IMR-90 (cell line): Measurements from ENCODE around the gene ZMIZ1.

ENCODE experiments used
- CEBPB ChIP-seq: IDR thresholded peaks from 2 replicates; pipeline ENCODE4 v1.6.1; 2012; ENCODE audit warnings: low read depth, low read length, improper control_type of control experiment
- CHD1 ChIP-seq: IDR thresholded peaks from 2 replicates; pipeline ENCODE4 v1.6.1; 2012; ENCODE audit warnings: low read depth, low read length, improper control_type of control experiment
- CTCF ChIP-seq: conservative IDR thresholded peaks from 2 replicates; pipeline ENCODE4 v1.5.1; 2012; ENCODE audit warnings: mild to moderate bottlenecking, low read depth, low read length, improper control_type of control experiment
- ELK1 ChIP-seq: fragments of 150-350 bp; IDR thresholded peaks from 2 replicates; pipeline ENCODE4 v1.6.1; 2016; ENCODE audit warnings: low read depth, mild to moderate bottlenecking, low read length, moderate library complexity, borderline replicate concordance
- MAZ ChIP-seq: IDR thresholded peaks from 2 replicates; pipeline ENCODE4 v1.6.1; 2012; ENCODE audit warnings: low read depth, mild to moderate bottlenecking, low read length, improper control_type of control experiment, moderate library complexity, borderline replicate concordance
- MXI1 ChIP-seq: IDR thresholded peaks from 2 replicates; pipeline ENCODE4 v1.6.1; 2012; ENCODE audit warnings: low read depth, mild to moderate bottlenecking, low read length, moderate library complexity, borderline replicate concordance
- NFE2L2 ChIP-seq: fragments of 150-350 bp; IDR thresholded peaks from 2 replicates; pipeline ENCODE4 v1.6.1; 2016; ENCODE audit warnings: low read depth, mild to moderate bottlenecking, low read length
- POLR2A ChIP-seq: IDR thresholded peaks from 2 replicates; pipeline ENCODE4 v1.6.1; 2012; ENCODE audit warnings: mild to moderate bottlenecking, low read depth, low read length
- RAD21 ChIP-seq: IDR thresholded peaks from 2 replicates; pipeline ENCODE4 v1.6.1; 2012; ENCODE audit warnings: low read length, improper control_type of control experiment
- SMC3 ChIP-seq: fragments of 150-350 bp; IDR thresholded peaks from 2 replicates; pipeline ENCODE4 v1.6.1; 2016; ENCODE audit warnings: low read depth, mild to moderate bottlenecking, antibody characterized with exemption, low read length, moderate library complexity
- TF ChIP-seq, protein P1 (sequence below): fragments of 150-350 bp; IDR thresholded peaks from 2 replicates; pipeline ENCODE4 v1.6.1; 2017; ENCODE audit warnings: mild to moderate bottlenecking, antibody characterized with exemption, low read length, low read depth

DNA sequence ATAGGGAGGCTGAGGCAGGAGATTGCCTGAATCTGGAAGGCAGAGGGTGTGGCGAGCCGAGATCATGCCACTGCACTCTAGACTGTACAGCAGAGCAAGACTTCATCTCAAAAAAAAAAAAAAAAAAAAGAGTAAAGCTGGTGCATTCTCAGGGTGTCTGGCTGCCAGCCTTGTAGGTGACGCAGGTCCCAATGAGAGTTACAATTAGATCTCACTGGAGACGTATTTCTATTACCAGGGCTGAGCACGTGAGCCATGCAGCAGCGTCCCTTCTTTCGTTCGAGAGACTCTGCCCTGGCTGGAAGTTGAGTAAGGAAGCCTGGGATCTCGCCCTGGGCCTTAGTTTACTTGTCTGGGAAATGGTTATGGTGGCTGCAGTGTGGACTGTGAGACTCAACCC is 22.4 kb upstream of the ZMIZ1 start:
- TF ChIP-seq CTCF (no peak), CEBPB (no peak), RAD21 (no peak), SMC3 (no peak), MXI1 (no peak), CHD1 (no peak), NFE2L2 (no peak), POLR2A (no peak), MAZ (no peak), ELK1 (no peak)
- TF ChIP-seq, protein P1, sequence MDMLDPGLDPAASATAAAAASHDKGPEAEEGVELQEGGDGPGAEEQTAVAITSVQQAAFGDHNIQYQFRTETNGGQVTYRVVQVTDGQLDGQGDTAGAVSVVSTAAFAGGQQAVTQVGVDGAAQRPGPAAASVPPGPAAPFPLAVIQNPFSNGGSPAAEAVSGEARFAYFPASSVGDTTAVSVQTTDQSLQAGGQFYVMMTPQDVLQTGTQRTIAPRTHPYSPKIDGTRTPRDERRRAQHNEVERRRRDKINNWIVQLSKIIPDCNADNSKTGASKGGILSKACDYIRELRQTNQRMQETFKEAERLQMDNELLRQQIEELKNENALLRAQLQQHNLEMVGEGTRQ: no peak
